CD4-positive, alpha-beta T cell treated with Interleukin-4 for 4 hours (primary cell): ENCODE data around the gene EXOC7.

Source experiments
- DNase-seq: peaks from one replicate; pipeline ENCODE4 v3.0.0-alpha.2; 2020

The EXOC7 gene

GRCh38 chr17:76138234-76138895 lies 34.8 kb upstream of the EXOC7 start:
- no peak for DNase-seq

DNA sequence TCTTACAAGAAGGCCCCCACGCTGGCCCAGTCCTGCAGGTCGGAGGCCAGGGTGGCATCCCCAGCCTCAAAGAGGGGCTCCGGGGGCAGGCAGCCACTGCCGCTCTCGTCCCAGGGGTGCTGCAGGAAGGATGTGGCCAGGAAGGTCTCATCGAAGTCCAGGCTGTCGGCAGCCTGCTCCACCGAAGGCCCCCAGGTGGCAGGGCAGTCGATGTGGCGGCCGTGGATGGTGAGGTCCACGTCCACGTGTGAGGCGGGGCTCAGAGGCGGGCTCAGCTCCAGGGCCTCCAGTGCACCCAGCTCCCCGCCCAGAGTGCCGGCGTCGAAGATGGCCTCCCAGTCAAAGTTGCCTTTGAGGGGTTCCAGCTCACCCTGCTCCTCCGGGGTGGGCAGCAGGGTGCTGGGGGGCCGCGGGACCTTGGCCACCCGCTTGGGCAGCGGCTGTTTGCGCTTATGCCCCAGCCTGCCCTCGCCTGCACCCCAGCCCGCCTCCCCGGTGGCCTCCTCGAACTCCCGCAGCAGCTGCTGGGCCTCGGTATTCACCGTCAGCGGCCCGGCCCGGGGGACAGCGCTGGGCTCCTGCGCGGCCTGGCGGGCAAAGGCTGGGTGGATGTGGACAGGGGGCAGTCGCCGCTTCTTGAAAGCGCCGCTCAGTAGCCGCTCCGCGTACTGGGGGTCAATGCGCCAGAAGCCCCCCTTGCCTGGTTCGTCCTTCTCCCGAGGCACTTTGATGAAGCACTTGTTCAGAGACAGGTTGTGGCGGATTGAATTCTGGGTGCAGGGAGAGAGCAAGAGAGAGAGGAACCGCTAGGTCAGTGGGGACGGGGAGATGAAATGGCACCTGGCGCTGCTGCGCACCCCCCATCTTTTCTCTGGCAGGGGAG lies 34.0 kb upstream of the EXOC7 start:
- no peak for DNase-seq

DNA sequence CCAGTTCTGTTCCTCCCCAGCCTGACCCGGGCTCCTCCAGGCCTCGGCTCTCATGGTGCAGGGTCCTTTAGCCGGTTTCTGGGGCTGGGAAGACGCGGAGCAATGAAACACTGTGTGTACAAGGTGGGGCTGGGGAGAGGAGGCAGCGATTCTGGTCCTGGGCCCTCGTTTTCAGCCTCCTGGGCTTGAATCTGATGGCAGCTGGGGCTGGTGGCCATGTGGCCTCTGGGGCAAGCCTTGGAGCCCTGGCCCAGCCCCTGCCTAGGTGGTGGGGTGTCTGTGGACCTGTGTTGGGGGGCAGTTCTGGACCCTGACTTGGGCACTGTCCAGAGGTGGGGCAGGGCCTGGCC lies 33.4 kb upstream of the EXOC7 start:
- no peak for DNase-seq

GRCh38 chr17:76136276-76137000 lies 32.9 kb upstream of the EXOC7 start:
- no peak for DNase-seq

DNA sequence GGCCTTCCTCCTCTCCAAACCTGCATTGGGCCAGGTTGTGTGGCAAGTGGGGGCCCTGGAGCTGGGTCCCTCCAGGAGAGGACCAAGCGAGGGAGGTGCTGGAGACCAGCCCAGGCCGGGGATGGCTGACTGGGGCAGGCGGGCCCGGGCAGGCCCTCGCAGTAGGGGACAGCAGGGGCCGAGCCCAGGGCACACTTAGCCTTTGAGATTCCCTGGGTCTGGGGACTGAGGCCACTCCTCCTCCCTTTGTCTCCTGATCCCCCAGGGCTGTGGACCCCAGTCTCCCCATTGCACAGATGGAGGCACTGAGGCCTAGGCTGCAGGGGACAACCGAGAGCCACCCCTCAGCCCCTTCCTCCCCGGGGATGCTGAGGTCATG lies 32.2 kb upstream of the EXOC7 start:
- DNase-seq = no peak

GRCh38 chr17:76134911-76135809 lies 31.6 kb upstream of the EXOC7 start:
- no peak for DNase-seq

GRCh38 chr17:76132574-76133338 lies 29.2 kb upstream of the EXOC7 start:
- no peak for DNase-seq

DNA sequence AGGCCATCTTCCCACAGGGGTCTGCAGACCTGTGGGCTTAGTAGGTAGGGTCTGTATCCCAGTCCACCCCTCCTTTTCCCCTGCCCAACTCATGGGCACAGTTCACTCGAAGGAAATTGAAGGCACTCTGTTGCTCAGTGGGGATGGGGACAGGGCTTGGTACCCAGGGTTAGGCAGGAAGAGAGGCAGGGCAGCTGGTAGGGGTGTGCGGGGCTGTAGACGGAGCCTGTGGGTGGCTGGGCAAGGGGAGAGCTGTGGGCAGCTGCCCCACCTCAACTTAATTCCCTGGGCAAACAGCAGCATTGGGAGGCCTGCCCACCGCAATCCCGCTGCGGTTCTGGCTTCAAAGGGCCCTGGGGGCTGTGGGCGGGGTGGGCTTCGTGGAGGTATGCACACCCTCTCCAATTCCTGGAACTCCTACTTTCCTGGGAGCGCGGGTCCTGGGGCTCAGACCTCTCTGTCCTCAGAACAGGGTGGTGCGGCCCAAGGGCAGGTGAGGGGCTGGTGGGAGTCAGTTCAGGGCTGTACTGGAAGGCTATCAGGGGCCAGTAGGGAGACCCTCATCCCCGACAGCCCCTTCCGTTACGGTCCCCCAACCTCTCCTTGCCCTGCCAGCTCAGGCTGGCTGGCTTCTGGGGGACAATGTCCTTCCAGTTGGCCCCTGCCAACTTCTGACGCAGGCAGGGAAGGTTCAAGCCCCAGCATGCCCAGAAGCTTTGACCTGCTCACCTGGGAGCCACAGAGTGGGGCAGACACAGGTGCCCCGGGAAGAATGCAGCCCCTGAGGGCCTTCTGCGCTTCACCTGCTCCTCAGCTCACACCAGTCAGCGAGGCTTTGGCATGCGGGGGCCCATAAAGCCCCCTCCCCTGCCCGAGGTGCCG lies 28.3 kb upstream of the EXOC7 start:
- no peak for DNase-seq

GRCh38 chr17:76131051-76131691 lies 27.6 kb upstream of the EXOC7 start:
- DNase-seq = no peak

DNA sequence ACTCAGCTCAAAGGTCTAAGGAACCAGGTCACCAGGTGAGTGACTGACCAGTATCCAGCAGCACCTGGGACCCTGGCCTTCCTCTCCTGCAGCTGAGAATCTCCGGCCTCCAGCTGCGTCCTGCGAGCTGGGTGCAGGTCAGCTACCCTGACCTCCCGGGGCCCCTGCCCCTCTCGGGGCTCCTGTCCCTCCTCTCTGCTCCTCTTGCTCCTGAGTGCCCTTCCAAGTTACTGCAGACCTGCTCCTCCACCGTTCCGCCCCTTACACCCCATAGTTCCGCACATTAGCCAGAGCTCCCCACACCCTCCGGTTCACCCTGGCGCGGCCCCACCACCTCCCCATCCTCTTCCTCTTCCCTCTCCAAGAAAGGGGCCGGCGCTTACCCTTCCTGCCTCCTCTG lies 26.9 kb upstream of the EXOC7 start:
- DNase-seq = no peak

GRCh38 chr17:76125922-76126321 lies 22.3 kb upstream of the EXOC7 start:
- DNase-seq = no peak

DNA sequence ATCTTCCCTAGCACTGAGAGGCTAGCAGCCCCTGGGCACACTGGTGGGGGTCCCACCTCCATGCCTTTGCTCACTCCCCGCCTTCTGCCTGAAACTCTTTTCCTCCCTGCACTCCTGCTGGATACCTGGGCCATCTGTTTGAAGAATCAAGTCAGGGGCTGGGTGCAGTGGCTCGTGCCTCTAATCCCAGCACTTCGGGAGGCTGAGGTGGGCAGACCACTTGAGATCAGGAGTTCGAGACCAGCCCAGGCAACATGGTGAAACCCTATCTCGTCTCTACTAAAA lies 21.7 kb upstream of the EXOC7 start:
- DNase-seq = no peak

GRCh38 chr17:76124582-76125390 lies 21.2 kb upstream of the EXOC7 start:
- DNase-seq = no peak

- no peak for DNase-seq
Observed at GRCh38 chr17:76123749-76124581, 20.4 kb upstream of the EXOC7 start.

DNA sequence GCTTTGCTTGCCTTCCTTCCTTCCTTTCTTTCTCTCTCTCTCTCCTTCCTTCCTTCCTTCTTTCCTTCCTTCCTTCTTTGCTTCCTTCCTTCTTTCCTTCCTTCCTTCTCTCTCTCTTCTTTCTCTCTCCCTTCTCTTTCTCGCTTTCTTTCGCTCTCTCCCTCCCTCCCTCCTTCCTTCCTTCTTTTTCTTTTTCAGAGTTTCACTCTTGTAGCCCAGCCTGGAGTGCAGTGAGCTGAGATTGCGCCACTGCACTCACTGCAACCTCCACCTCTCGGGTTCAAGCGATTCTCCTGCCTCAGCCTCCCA lies 19.6 kb upstream of the EXOC7 start:
- DNase-seq = no peak

DNA sequence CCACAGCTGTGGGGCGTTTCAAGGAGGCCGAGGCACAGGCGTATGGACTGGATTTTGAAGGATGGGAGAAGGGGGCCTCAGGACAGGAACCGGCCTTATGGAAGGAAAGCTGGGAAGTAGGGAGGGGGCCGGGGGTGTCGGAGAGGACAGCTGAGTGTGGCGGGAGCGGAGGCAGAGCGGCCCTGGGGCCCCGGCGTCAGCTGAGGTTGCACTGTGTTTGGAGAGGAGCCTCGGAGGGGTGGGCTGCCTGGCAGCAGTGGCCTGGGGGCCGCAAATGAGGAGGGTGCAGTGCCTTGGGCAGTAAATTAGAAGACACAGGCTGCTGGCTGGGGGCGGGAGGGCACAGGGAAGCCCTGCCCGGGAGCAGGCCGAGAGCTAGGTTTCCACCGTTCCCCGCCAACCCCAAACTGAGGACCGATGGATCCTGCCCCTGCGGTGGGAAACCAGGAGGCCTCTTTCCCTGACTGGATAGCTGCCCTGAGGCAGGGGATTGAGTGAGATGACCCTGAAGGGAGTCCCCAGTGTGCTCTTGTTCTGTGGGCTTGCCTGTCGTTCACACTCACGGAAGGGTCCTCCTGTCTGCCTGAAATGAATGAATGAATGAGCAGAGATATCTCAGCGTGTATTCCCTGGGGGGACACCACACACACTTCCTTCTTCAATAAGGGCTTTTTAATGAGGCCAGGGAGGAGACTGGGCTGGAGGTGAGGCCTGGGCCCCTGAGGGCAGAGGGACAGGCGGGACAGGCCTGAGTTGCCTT lies 19.0 kb upstream of the EXOC7 start:
- DNase-seq = no peak

DNA sequence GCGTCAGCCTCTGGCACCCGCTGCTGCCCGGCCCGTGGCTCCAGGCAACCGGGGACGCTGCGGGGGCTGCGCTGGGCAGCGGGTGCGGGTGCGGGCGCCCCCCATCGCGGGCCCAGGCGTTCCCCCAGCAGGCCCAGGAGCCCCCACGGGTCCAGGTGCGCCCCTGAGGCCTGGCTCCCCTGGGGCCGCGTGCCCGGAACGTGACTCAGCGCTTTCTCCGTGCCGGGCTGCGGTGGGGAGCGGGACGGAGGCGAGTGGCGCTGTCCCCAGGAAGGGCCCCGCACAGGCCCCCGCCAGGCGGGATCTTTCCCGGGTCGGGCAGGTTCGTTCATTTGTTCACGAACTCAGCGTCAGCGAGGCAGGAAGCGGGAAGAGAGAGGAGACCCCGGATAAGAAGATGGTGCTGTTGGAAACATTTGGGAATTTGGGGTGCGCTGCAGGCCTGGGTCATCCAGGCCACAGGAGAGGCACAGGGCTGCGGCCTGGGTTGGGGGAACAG lies 18.4 kb upstream of the EXOC7 start:
- DNase-seq = no peak

GRCh38 chr17:76120658-76121008 lies 17.0 kb upstream of the EXOC7 start:
- DNase-seq = no peak
